ENCODE results near the gene PRCD.

PRCD gene, protein sequence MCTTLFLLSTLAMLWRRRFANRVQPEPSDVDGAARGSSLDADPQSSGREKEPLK

DNA sequence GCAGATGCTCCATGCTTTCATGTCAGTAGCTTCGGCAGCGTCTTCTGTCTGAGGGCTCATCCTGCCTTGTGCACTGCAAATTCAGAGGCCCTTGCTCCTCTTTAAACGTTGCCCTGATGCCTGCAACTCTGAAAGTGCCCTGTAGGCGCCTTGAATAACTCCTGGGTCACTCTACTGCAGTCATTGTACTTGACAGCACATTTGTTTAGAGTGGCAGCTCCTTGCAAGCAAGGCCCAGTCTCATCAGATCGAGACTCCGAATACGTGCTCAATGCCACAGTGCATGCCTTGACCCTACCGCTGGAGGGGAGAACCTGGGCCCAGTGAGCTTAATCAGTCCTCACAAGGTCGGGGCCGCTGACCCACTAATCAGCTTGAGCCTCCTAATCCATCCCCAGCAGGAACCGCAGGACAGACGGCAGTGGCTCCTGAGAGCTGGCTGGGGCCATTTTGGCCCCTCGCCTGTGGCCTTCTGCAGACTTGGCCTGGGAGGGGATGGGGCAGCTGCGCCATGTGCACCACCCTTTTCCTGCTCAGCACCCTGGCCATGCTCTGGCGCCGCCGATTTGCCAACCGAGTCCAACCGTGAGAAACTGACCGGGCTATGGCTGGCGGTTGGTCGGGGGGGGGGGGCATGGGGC lies at the start of gene PRCD:
TSS of gene PRCD (plus strand) at position 414 of the 641 bp plus-strand sequence. CDS start at position 512, 98 bp downstream.
- DNase-seq: no peak

DNA sequence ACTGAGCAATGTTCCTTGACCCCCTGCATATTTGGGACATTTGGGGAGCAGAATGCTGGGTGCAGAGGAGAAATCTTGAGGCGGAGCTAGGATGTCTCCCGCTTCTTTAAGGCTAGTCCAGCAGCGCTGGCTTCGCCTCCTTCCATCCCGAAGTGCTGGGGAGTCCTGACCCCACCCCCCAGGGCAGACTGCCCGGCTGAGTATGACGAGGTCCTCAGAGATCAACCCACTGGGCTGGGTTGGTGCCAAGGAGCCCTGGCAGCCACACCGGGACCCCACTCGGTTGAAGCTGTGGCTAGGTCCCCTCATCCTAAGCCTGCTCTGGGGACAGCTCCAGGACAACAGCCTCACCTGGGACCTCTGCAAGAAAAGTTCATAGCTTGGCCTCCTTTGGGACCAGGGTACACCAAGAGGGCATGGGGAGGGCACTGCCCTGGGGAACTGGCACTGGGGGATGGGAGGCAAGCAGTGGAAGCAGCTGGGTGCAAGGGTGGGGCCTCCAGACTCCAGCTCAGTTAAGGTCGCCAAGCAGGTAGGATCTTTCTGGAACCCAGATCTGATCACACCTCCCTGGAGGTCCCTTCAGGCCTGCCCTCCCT lies 49.6 kb upstream of the PRCD start:
- no peak for DNase-seq

DNA sequence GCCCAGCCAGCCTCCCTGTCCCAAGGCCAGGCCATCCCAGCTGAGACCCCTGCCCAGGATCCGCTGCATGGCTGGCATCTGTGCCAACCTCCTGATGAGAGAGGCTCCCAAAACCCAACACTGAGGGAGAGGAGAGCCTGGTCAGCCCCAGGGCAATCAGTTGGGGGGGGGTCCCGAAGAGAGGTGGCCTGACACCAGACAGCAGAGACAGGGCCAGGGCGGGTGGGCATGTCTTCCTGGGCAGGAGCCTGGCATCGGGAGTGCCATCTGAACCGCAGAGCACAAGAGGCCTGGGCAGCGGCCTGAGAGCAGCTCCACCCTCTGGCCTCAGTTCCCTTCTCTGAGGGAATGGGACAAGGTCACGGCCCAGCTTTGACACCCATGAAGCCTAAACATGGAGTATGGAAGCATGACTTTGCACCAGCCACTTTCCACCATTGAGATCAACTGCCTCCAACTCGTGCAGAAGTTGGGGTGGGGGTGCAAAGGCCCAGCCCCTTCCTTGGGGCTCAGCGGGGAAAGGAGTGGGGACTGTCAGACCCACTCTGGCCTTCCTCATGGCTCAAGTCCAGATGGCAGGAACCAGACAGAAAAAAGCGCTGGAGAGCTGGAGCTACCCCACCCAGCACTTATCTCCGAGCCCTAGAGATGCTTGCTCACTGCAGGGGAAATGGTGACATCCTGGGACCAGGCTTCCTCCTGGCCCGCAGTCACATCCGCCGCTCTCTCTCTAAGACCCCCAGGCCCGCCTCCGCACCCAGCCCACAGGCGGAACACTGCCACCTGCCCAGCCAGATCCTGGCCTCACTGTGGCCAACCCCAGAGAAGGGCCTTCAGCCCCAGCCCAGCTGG lies 48.3 kb upstream of the PRCD start:
- no peak for DNase-seq

DNA sequence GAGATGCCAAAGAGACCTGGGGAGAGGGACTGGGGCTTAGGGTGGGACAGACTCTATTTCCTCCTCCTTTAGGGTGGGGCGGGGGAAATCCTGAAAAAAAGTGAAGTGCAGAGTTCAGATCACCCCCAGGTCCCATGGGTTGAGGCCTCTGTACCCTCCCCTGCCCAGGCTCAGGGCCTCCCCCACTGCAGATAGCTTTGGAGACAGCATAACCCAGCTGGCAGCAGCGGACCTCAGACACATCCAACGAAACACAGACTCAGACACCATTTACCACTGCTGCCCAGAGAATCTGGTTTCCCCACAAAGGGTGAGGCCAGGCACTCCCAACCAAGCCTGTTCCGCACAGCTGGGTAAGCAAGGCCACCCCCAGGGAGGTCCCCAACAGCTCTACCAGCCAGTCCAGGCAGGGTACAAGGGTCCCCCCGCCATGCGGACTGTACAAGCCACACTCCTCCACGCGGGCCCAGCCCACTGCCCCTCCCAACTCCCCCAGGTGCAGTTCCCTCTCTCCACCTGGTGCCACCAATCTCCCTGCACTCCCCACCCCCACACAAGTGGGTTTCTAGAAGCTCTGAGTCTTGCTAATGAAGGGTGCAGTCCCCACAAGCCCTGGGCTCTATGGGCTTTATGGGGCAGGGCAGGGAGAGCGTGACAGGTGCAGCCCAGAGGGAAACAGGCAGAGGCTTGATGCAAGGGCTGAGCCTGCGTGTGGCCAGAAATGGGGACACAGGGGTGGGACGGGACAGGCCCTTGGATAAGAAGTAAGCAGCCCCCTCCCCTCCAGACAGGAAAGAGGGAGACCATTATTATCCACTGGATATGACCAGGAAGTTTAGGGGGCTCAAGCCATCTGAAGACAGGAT lies 47.5 kb upstream of the PRCD start:
- no peak for DNase-seq

DNA sequence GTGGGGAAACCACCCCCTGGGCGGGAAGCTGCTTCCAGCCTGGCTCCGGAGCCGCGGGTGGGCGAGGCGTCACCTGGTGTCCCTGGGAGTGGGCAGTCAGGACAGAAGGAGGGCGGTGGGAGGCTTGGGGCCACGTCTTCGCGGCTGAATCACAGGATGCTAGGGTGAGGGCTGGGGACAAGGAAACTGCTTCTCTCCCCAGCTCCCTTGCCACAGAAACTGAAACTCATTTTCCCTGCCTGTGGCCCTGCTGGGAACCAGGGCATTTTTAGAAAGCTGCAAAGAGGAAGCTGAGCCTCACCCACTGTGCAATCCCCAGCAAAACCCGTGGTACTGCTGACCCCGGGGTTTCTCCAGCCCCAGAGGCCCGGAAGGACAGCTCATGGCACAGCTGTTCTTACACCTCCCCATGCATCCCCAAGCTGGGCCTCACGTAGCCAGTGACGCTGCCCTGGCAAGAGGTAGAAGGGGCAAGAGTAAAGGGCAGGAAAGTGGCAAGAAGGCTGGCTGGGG lies 46.8 kb upstream of the PRCD start:
- peak; percentile 19 for DNase-seq

DNA sequence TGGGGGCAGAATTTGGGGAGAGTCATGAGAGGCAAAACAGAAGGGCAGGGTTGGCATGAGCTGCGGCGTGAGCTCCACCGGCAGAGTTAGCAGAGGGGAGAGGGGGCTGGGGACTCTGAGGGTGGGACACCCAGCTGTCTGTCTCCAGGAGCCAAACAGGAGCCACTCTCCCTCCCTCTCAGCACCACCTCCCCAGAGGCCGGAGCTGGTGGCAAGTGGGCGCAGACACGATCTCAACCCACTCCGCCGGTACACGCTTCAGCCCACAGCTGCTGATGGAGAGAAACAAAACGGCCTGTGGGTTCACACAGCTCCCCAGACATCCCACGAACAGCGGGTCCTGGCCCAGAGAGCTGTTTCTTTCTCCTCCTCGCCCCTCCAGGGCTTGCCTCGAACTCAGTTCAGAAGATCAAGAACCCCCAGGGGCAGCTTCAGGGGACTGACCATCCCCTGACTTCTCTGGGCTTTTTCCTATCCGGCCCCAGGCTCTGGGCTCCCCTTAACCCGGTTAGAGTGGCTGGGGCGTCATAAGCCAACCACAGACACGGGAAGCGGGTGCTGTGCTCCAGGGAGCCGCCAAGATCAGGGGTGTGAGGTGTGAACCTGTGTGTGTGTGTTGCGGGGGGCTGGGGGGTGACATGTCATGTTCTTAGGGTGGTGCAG lies 46.2 kb upstream of the PRCD start:
- no peak for DNase-seq

DNA sequence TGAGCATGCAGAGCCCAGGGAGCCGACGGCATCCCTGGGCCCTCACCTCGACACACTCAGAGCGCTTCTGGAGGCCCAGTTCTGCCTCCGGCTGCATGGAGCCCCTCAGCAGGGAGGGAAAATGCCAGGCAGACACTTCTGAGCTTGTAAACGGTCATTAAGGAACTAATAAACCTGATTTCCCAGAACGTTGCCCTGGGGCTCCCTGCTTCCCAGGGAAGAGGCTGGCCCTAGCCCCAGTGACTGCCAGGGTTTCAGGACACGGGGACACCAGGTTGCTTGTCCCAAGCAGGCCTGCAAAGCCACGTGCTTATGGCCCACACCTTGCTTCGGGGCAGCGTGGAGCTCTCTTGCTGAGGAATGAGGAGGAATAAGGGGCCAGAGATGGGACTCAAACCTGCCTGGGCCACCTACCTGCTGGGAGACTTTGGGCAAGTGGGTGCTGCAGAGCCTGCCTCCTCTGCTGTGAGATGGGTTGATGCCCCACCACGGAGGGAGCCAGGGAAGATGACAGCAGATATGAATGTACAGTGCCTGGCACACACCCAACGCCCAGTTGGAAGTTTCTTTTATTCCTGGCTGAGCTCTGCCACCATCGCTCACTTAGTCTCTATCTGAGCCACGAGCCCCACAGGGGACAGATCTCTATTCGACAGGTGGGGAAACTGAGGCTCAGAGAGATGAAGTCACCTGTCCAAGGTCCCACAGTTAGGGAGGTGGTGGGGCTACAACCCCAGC lies 44.0 kb upstream of the PRCD start:
- DNase-seq: no peak

DNA sequence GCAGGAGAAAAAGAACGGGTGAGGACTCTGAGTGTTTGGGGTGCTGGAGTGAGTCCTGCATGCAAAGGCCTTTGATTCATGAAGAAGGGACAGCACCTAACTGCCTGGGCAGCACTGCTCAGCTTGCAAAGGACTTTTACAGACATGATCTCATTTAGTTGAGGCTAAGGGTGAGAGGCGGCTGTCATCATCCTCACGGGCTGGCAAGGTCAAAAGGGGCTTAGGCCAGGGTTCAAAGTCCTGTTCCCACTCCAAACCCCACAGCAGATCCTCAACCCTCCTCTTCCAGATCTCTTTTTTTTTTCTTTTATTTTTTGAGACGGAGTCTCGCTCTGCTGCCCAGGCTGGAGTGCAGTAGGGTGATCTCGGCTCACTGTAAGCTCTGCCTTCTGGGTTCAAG lies 43.4 kb upstream of the PRCD start:
- no peak for DNase-seq

DNA sequence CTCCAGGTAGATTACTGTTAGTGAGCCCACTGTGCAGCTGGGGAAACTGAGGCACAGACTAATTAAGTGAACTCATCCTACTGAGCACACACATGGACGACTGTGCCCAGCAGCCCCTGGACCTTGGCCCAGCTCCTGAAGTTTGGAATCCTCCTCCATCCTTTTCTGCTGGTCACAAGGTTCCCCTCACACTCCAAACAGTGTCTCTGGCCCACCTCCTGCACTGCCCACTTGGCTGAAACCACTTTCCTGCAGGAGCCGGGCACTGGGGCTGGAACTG lies 42.2 kb upstream of the PRCD start:
- DNase-seq: no peak

DNA sequence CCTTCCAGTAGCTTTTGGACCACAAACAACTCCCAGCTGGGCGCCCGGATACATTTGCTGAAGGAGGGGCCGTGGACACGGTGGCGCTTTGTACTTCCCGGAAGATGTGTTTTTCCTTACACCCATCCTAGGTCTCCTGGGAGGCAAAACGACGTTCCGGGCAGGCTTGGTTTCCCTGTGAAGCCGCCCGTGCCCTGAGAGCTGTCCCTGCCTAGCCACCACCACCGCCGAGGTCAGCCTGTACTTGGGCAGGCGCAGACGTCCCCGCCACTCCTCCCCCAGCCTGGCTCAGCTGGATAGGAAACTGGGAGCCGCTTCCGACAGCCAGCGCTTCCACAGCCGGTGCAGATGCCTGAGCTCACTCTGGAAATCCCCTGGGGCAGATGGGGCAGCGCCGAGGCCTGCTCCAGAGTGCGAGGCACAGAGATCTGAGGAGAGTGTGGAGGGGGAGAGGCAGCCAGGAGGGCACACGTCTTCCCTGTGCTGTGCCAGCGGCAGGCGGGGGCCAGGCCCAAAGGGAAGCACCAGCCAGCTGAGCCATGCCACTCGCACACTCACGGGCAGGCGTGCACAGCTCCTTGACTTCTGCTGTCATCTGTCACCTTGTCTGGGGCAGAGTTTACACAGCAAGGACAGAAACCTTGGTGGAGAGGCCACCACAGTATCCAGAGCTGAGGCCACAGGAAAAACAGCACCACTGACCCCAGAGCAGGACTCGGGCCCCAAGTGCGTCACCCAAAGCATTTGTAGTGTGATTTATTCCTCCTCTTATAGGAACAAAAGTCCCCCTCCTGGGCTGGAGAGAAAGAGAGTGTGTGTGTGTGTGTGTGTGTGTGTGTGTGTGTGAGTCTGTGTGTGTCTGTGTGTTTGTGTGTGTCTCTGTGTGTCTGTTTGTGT lies 41.6 kb upstream of the PRCD start:
- DNase-seq: no peak

DNA sequence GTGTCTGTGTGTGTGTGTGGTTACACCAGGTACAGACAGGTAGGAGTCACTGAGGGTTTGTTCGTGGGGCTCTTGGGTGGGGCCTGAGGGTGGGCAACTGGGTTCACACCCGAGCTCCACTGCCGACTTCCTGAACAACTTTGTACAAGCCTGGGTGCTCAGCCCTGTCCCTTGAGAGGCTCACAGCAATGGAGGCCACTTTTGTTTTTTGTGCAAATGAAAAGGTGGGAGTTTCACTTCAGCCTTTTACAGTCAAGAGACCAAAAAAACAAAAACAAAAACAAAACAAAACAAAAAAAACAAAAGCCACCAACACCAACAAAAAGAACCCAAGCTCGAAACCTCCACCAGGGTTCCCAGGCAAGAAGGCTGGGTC lies 41.0 kb upstream of the PRCD start:
- no peak for DNase-seq

DNA sequence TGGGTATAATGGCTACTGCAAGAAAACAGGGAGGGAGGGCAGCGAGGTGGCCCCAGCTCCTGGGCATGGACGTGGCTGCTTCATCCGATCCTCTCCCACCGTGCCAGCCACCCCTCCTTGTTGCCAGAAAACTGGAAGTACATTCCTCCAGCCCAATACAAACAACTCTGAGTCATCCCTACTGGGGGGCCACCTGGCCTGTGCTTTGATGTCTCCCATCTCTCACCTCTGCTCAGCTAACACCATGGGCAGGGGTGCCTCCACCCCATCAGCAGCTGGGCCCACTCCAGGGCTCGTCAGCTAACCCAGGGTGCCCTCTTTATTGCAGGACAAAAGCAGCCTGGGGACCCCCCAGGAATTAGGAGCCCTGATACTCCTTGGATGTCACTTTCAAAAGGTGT lies 40.6 kb upstream of the PRCD start:
- no peak for DNase-seq

DNA sequence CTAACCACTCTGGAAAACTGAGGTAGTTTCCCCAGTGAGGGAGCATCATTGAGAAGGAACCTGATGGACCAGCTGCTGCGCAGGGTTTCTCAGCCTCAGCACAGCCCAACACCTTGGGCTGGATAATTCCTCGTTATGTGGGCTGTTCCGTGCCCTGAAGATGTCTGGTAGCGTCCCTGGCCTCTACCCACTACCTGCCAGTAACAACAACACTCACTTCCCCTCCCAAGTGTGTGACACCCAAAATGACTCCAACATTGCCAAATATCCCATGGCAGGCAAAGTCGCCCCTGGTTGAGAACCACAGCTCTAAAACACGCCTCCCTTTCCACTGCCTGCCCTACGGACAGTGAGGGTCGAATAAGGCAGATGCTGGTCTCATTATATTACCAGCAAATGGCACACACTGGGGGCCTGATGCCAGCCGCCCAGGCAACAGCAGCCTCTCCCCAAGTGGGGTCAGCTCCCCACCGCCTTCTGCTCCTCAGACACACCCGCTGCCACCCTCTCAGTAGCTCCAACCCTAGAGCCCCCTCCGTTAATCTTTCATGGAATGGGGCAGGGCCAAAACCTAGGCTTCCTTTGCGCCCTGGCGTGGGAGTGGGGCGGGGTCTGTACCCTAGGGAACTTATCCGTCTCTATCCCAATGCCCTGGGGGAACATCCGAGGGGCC lies 39.6 kb upstream of the PRCD start:
- no peak for DNase-seq

DNA sequence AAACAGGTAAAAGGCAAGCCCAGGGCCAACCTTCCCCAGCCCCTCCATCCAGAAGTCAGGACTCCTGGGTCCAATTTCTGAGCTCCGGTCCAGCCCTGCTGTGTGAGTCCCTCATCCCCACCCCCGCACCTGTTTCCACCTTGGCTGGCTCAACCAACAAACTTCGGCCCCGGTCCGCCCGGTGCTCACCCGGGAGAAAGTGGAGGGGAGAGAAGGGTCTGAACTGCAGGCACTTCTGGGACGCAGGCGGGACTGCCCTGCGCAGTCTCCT lies 39.2 kb upstream of the PRCD start:
- no peak for DNase-seq

DNA sequence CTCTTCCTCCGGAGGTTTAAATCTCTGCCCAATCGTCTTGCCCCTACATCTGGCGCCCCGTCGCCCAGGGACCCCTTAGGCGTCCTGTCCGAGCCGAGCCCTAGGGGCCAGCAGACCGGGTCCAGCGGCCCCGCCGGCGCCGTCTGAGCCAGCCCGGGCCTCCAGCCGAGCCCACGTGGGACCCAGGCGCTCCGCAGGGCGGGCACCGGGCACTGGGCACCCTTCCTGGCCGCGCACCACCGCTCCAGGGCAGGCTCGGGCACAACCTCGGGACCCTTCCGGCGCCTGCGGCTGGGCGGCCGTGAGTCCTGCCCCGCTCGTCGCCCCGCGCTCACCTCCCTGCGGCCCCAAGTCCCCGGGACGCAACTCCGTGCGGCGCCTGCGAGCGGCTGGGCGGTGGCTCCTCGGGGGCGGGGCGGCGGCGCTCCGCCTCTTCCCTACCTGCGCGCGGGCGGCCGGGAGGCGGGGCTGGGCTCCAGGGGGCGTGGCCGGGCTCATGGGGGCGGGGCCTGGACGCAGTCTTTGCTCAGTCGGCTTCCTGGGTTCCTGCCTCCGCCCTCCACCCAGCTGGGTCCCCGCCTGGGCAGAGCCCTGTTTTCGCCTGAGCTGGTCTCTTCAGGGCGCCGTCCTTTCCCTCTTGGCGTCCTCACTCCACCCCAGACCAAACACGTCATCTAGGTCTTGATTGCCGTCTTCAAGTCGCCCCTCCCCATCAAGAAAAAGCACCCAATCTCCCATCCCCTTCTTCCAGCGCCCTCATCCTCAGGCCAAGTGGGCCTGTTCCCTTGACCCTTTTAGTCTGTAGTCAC lies 38.6 kb upstream of the PRCD start, which contains the start of gene RHBDF2:
TSS of gene RHBDF2 (minus strand) at position 406 of the 809 bp plus-strand sequence. CDS start 19,899 bp downstream, outside the sequence.
- peak; percentile 96 for DNase-seq

DNA sequence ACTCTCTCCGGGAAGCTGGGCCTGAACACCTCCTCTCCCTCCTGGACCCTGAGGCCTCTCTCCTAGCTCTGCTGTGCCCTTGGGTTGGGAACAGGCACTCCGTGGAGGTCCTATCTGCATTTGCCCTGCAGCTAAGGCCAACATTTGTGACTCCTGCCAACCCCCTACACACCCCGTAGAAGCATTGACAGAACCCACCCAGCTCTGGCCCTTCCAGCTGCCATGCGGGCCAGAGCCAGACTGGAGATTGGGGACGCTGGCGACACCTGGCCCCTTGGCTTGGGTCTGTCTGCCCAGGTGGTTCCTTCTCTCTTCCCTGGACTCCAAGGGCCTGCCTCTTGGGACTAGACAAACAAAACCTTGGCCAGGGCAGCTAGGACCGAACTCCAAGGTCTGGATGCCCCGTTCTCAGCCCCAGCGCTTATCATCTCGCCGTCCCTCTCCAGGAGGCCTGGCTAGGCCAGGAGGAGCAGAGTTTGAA lies 38.0 kb upstream of the PRCD start:
- DNase-seq: no peak

DNA sequence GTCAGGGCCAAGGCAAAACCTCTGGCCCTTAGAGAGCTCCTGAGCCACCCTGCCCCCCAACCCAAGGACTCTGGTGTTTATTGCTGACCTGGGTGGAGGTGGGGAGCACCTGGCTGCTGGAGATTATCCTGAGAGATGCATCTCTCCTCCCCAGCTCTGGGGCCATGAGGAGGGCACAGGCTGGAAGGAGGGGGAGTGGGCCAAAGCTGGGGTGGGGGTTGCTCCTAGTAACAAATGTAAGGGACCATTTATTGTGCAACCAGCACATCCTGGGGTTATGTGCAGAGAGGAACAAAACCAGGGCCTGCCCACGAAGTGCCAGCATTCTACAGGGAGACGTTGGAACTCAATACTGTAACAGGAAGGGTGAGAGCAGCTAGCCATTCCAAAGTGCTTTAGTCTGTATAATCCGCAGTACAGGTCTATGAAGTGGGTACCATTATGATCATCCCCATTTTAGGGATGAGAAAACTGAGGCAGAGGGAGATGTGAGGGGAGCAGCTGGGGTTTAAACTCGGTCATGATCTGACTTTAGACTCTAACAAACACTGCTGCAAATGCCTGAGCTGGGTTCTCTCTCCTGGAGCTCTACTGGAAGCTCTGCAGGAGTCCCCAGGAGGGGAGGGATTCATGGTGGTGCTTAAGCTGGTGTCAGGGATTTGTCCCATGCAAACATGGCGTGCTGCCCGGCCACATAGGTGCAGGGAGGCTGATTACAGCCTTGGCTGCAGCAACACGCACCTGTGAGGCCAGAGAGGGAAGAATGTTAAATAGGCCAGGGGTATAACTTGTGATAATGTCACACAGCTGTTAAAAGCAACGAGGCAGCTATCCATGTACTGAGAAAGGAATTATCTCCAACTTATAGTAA lies 37.3 kb upstream of the PRCD start:
- DNase-seq: no peak

DNA sequence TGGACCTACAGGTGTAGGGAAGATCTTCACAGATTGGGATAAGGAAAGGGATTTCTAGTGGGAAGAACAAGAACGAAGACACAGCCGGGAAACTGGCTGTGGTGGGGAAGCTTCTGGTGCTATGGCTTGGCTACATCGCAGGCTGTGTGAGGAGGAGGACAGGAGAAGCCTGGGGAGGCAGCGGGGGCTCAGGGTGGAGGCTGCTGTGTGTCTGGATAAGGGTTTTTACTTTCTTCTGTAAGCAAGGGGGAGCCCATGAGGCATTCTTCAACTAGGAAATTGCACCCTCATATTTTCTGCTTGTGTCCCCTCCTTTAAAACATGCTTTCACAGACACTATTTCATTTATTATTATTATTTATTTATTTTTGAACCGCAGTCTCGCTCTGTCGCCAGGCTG lies 35.7 kb upstream of the PRCD start:
- no peak for DNase-seq

Data from stimulated activated CD4-positive, alpha-beta T cell treated with anti-CD3 and anti-CD28 coated beads, Interleukin-4, amount 100 ng/mL, for 1 hour (primary cell).